Liver (tissue), 9 donors: ENCODE measurements around the gene MYO18B. TPM values are rescaled to one million over a fixed set of nuclear protein-coding genes. Genes with fewer than 3 reads are reported as not detected.

Experiments
- DNase-seq: peaks from one replicate; pipeline ENCODE4 v3.0.0-alpha.2; 2017; ENCODE audit warnings: low spot score
- H3K27ac ChIP-seq, 2 donors: one replicate each; pipeline ENCODE4 v1.7.0; 2013; ENCODE audit warnings: inconsistent platforms in 2 of 2, low read length in 2 of 2, control low read depth in 1 of 2, low read depth in 1 of 2, mild to moderate bottlenecking in 1 of 2
- H3K27me3 ChIP-seq, 4 donors: one replicate each; pipeline versions ENCODE4 v1.6.1 to v1.7.0; 2013; ENCODE audit warnings: low read length in 3 of 4, inconsistent platforms in 1 of 4, mild to moderate bottlenecking in 1 of 4, moderate library complexity in 1 of 4; ENCODE audit not compliant: control insufficient read depth in 4 of 4, insufficient read depth in 4 of 4
- H3K36me3 ChIP-seq, 4 donors: one replicate each; pipeline versions ENCODE4 v1.6.1 to v1.7.0; 2013; ENCODE audit warnings: low read length in 3 of 4, mild to moderate bottlenecking in 3 of 4, low read depth in 1 of 4, moderate library complexity in 1 of 4; ENCODE audit not compliant: control insufficient read depth in 4 of 4, insufficient read depth in 3 of 4
- H3K4me1 ChIP-seq, 4 donors: one replicate each; pipeline versions ENCODE4 v1.6.1 to v1.7.0; 2013; ENCODE audit warnings: low read length in 3 of 4, mild to moderate bottlenecking in 3 of 4, moderate library complexity in 1 of 4; ENCODE audit not compliant: control insufficient read depth in 4 of 4, insufficient read depth in 4 of 4
- H3K4me3 ChIP-seq, 3 donors: one replicate each; pipeline versions ENCODE4 v1.6.1 to v1.7.0; 2013; ENCODE audit warnings: low read length in 3 of 3, control low read depth in 1 of 3, low read depth in 1 of 3, mild to moderate bottlenecking in 1 of 3
- H3K9ac ChIP-seq, 2 donors: one replicate each; pipeline ENCODE4 v1.7.0; 2013; ENCODE audit warnings: low read length in 2 of 2, mild to moderate bottlenecking in 2 of 2, moderate library complexity in 2 of 2, control low read depth in 1 of 2, low read depth in 1 of 2
- H3K9me3 ChIP-seq, 4 donors: one replicate each; pipeline versions ENCODE4 v1.6.1 to v1.7.0; 2013; ENCODE audit warnings: low read length in 3 of 4; ENCODE audit not compliant: control insufficient read depth in 4 of 4
- ATF3 ChIP-seq: IDR thresholded peaks from 2 replicates; pipeline ENCODE4 v1.6.1; 2016; ENCODE audit warnings: antibody characterized with exemption
- CTCF ChIP-seq: fragments of 150-350 bp; IDR thresholded peaks from 2 replicates; pipeline ENCODE4 v1.5.1; 2017; ENCODE audit warnings: improper control_type of control experiment, low read depth, low read length; ENCODE audit not compliant: missing input control
- FOXA1 ChIP-seq: IDR thresholded peaks from 2 replicates; pipeline ENCODE4 v1.6.1; 2016; ENCODE audit warnings: antibody characterized with exemption
- FOXA2 ChIP-seq: IDR thresholded peaks from 2 replicates; pipeline ENCODE4 v1.6.1; 2016; ENCODE audit warnings: antibody characterized with exemption
- GABPA ChIP-seq, 2 donors: IDR thresholded peaks in 1 of 2; conservative IDR thresholded peaks in 1 of 2; 2 replicates each; pipeline ENCODE4 v1.6.1; 2016; ENCODE audit warnings: antibody characterized with exemption in 2 of 2, mild to moderate bottlenecking in 1 of 2, moderate library complexity in 1 of 2
- HNF4A ChIP-seq, 2 donors: conservative IDR thresholded peaks; 2 replicates each; pipeline ENCODE4 v1.6.1; 2016; ENCODE audit warnings: antibody characterized with exemption in 2 of 2, mild to moderate bottlenecking in 2 of 2
- JUND ChIP-seq, 2 donors: IDR thresholded peaks; 2 replicates each; pipeline ENCODE4 v1.6.1; 2016; ENCODE audit warnings: antibody characterized with exemption in 2 of 2
- MAX ChIP-seq: IDR thresholded peaks from 2 replicates; pipeline ENCODE4 v1.6.1; 2016; ENCODE audit warnings: antibody characterized with exemption
- NR2F2 ChIP-seq: IDR thresholded peaks from 2 replicates; pipeline ENCODE4 v1.6.1; 2016; ENCODE audit warnings: antibody characterized with exemption
- RAD21 ChIP-seq, 2 donors: IDR thresholded peaks; 2 replicates each; pipeline ENCODE4 v1.6.1; 2016; ENCODE audit warnings: antibody characterized with exemption in 2 of 2, mild to moderate bottlenecking in 2 of 2
- REST ChIP-seq: IDR thresholded peaks from 2 replicates; pipeline ENCODE4 v1.6.1; 2016; ENCODE audit warnings: antibody characterized with exemption, mild to moderate bottlenecking
- SP1 ChIP-seq: IDR thresholded peaks from 2 replicates; pipeline ENCODE4 v1.6.1; 2018; ENCODE audit warnings: antibody characterized with exemption, mild to moderate bottlenecking
- TAF1 ChIP-seq: conservative IDR thresholded peaks from 2 replicates; pipeline ENCODE4 v1.6.1; 2016; ENCODE audit warnings: antibody characterized with exemption, mild to moderate bottlenecking
- YY1 ChIP-seq: IDR thresholded peaks from 2 replicates; pipeline ENCODE4 v1.6.1; 2016; ENCODE audit warnings: antibody characterized with exemption, mild to moderate bottlenecking
- ZBTB33 ChIP-seq: IDR thresholded peaks from 2 replicates; pipeline ENCODE4 v1.6.1; 2016; ENCODE audit warnings: antibody characterized with exemption
- WGBS: extraction: QIAGEN DNeasy Blood & Tissue Kit; methylation state at CpG from one replicate; pipeline ENCODE4 v1.1.7; 2013; 5-methylcytosine and 5-hydroxymethylcytosine counted together
- polyA plus RNA-seq, 2 donors: library from polyadenylated mRNA; stranded (reverse) in 1 of 2; unstranded in 1 of 2; fragments of 200-250 nt in 1 of 2; fragments of >200 nt in 1 of 2; fragmentation: Nextera tagmentation in 1 of 2; extraction: Ambion mirVana in 1 of 2; gene quantifications; one replicate each; pipeline versions ENCODE4 v1.2.1 to v1.2.3, GENCODE V29; 2013 to 2015
- total RNA-seq, 2 donors: library from RNA; depleted of rRNA; stranded (reverse); fragments of >200 nt; gene quantifications; one replicate each; pipeline ENCODE4 v1.2.3, GENCODE V29; 2014
- donor health status: healthy.
- donor health status: healthy.
- donor health status: healthy.
- donor health status: healthy.
- donor health status: healthy.

Gene MYO18B
- total and polyA plus RNA-seq, 4 donors: under 0.01 to 4.2 (median 0.02) TPM; not detected in 1

- WGBS: 87% methylated on average over 11 of the region's 11 CpGs
- Histone ChIP-seq H3K9me3 (no peaks in the 10 kb centered on the region), H3K4me1 (no peaks in the 10 kb centered on the region), H3K27ac (no peak overlapping the region), H3K9ac (no peak overlapping the region), H3K27me3 (no peaks in the 10 kb centered on the region), H3K4me3 (no peak overlapping the region), H3K36me3 (no peaks in the 10 kb centered on the region)
- TF ChIP-seq GABPA (IDR thresholded peaks at IDR 0.05 in 1 of 2, conservative IDR thresholded peaks at IDR 0.05 in 1 of 2) (no peak), YY1 (no peak), NR2F2 (no peak), JUND (IDR thresholded peaks at IDR 0.05) (no peak), RAD21 (IDR thresholded peaks at IDR 0.05) (no peak), ZBTB33 (no peak), FOXA2 (no peak), FOXA1 (no peak)
- no peak for DNase-seq
Observed at GRCh38 chr22:25739659-25740344, 2.2 kb upstream of the MYO18B start.

- no peaks in the 10 kb centered on the region for H3K36me3 ChIP-seq
- no peaks in the 10 kb centered on the region for H3K27me3 ChIP-seq
- no peaks in the 10 kb centered on the region for H3K4me1 ChIP-seq
- H3K27ac ChIP-seq: no peak overlapping the region
- 85% methylated on average over 6 of the region's 6 CpGs for WGBS
- no peak for TF ChIP-seq REST
- no peak for TF ChIP-seq CTCF
- no peak for TF ChIP-seq ZBTB33
- TF ChIP-seq HNF4A (conservative IDR thresholded peaks at IDR 0.05): no peak
- no peak for TF ChIP-seq FOXA1
- no peak for TF ChIP-seq MAX
- no peak for TF ChIP-seq ATF3
- TF ChIP-seq NR2F2: no peak
- TF ChIP-seq TAF1: no peak
- TF ChIP-seq YY1: no peak
- no peak for TF ChIP-seq FOXA2
- TF ChIP-seq SP1: no peak
- H3K9ac ChIP-seq: no peak overlapping the region
- no peak overlapping the region for H3K4me3 ChIP-seq
- H3K9me3 ChIP-seq: no peaks in the 10 kb centered on the region
- no peak for DNase-seq
Observed at GRCh38 chr22:25742918-25743708, 1.1 kb downstream of the MYO18B start.
